Kidney (tissue), 14 donors: Measurements from ENCODE around the gene EBF3. TPM values are rescaled to one million over a fixed set of nuclear protein-coding genes. Genes with fewer than 3 reads are reported as not detected.

Source experiments
- DNase-seq, 5 donors: peaks; one replicate each; pipeline ENCODE4 v3.0.0-alpha.2; 2013 to 2020
- FAIRE-seq: peaks from 2 replicates; lab custom pipeline; 2012; peaks lifted over from hg19 to GRCh38; lab: Jason Lieb, UNC
- H3K27ac ChIP-seq, 2 donors: one replicate each; pipeline ENCODE4 v1.7.0; 2013; ENCODE audit warnings: low read depth in 2 of 2, low read length in 2 of 2, inconsistent platforms in 1 of 2
- H3K27me3 ChIP-seq: one replicate; pipeline ENCODE4 v1.7.1; 2013; ENCODE audit warnings: low read length, inconsistent platforms; ENCODE audit not compliant: control insufficient read depth, insufficient read depth
- H3K36me3 ChIP-seq, 3 donors: one replicate each; pipeline versions ENCODE4 v1.7.0 to v1.7.1; 2013; ENCODE audit warnings: low read length in 3 of 3, control low read depth in 1 of 3, inconsistent platforms in 1 of 3; ENCODE audit not compliant: insufficient read depth in 3 of 3, control insufficient read depth in 2 of 3
- H3K4me1 ChIP-seq, 3 donors: one replicate each; pipeline versions ENCODE4 v1.7.0 to v1.7.1; 2013; ENCODE audit warnings: low read length in 3 of 3, inconsistent platforms in 1 of 3, low read depth in 1 of 3; ENCODE audit not compliant: control insufficient read depth in 2 of 3, insufficient read depth in 2 of 3
- H3K4me3 ChIP-seq, 3 donors: one replicate each; pipeline versions ENCODE4 v1.7.0 to v1.8.1; 2013; ENCODE audit warnings: low read length in 3 of 3, control low read depth in 1 of 3, inconsistent platforms in 1 of 3
- H3K9ac ChIP-seq, 3 donors: one replicate each; pipeline versions ENCODE4 v1.7.0 to v1.7.1; 2013; ENCODE audit warnings: low read length in 3 of 3, control low read depth in 1 of 3, inconsistent platforms in 1 of 3
- H3K9me3 ChIP-seq, 3 donors: one replicate each; pipeline versions ENCODE4 v1.7.0 to v1.7.1; 2013; ENCODE audit warnings: low read length in 3 of 3, control low read depth in 1 of 3, inconsistent platforms in 1 of 3; ENCODE audit not compliant: control insufficient read depth in 2 of 3, insufficient read depth in 1 of 3
- intact Hi-C: fragments of 100-400 bp; cut with DNase I; formaldehyde crosslinking; loops from one replicate; pipeline ENCODE4 v1.11.1; 2022
- polyA plus RNA-seq: library from polyadenylated mRNA; stranded (reverse); fragments of 350-450 nt; fragmentation: Illumina TruSeq; extraction: RNeasy Lipid Tissue Mini Kit (QIAGEN cat#74804); gene quantifications from one replicate; pipeline ENCODE4 v1.2.3, GENCODE V29; 2014; ENCODE audit warnings: low read depth, low replicate concordance; ENCODE audit not compliant: insufficient read depth
- total RNA-seq: library from RNA; stranded (reverse); fragmentation: NEBNext Ultra II Directional; extraction: Animal tissue kit (Norgen Biotek cat#: 25700); gene quantifications from one replicate; pipeline ENCODE4 v1.2.1, GENCODE V29; 2021
- TF ChIP-seq, protein P1 (sequence below): IDR thresholded peaks from 3 replicates; pipeline ENCODE4 v1.5.1; 2012; ENCODE audit warnings: mild to moderate bottlenecking, moderate library complexity, borderline replicate concordance; ENCODE audit not compliant: insufficient read depth; ENCODE audit errors: extremely low read depth
- donor health status: control.
- donor health status: control.
- donor health status: control.
- donor health status: control.
- donor health status: control.
- donor health status: DM: yes; HTN: yes; CAD: no.
- donor health status: Normal renal cell carcinoma (clear cell type).

EBF3 gene
- total and polyA plus RNA-seq, 2 donors from 2014 or later, result 0.09 to 0.98 TPM

GRCh38 chr10:129825221-129825620 is 138.9 kb downstream of the EBF3 start:
- no peak overlapping the region for H3K27ac ChIP-seq
- H3K36me3 ChIP-seq, result no peaks in the 10 kb centered on the region
- DNase-seq, result no peak
- H3K9ac ChIP-seq, result no peak overlapping the region
- H3K27me3 ChIP-seq, result no peaks in the 10 kb centered on the region
- intact Hi-C loops, result no loop called here
- TF ChIP-seq, protein P1, sequence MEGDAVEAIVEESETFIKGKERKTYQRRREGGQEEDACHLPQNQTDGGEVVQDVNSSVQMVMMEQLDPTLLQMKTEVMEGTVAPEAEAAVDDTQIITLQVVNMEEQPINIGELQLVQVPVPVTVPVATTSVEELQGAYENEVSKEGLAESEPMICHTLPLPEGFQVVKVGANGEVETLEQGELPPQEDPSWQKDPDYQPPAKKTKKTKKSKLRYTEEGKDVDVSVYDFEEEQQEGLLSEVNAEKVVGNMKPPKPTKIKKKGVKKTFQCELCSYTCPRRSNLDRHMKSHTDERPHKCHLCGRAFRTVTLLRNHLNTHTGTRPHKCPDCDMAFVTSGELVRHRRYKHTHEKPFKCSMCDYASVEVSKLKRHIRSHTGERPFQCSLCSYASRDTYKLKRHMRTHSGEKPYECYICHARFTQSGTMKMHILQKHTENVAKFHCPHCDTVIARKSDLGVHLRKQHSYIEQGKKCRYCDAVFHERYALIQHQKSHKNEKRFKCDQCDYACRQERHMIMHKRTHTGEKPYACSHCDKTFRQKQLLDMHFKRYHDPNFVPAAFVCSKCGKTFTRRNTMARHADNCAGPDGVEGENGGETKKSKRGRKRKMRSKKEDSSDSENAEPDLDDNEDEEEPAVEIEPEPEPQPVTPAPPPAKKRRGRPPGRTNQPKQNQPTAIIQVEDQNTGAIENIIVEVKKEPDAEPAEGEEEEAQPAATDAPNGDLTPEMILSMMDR, result no peak
- H3K9me3 ChIP-seq, result no peaks in the 10 kb centered on the region
- H3K4me3 ChIP-seq, result no peak overlapping the region
- no peaks in the 10 kb centered on the region for H3K4me1 ChIP-seq
- FAIRE-seq, result no peak

- no peak overlapping the region for H3K9ac ChIP-seq
- no peaks in the 10 kb centered on the region for H3K27me3 ChIP-seq
- no peak for DNase-seq
- TF ChIP-seq, protein P1, result no peak
- no peaks in the 10 kb centered on the region for H3K36me3 ChIP-seq
- FAIRE-seq, result no peak
- H3K4me1 ChIP-seq, result peaks cover 0 to 7% (median 2%) of the 10 kb centered on the region in 3 donors
- no peak overlapping the region for H3K27ac ChIP-seq
- no peak overlapping the region for H3K4me3 ChIP-seq
- intact Hi-C loops, result no loop called here
- H3K9me3 ChIP-seq, result no peaks in the 10 kb centered on the region
These were observed 143.6 kb downstream of the EBF3 start for GRCh38 chr10:129820451-129820850.

DNA sequence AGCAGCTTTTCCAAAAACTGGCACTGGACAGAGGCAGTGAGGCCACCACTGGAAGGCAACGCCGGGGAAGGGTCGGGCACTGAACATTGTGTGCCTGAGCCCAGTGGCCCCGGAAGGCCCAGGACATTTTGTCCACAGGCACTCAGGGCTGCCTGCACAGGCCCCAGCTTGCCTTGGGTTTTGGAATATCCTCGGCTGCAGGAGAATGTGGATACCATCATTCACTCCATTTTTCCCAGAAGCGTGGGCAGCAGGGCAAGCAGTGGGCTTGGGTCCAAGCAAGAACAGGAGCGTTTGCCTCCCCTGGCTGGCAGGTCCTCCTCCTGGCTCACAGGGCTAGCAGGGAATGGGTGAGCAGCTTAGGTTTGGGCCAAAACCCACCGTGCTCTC is 147.4 kb downstream of the EBF3 start:
- no peak for FAIRE-seq
- H3K27ac ChIP-seq, result no peak overlapping the region
- H3K9me3 ChIP-seq, result no peaks in the 10 kb centered on the region
- TF ChIP-seq, protein P1, result no peak
- no peak overlapping the region for H3K9ac ChIP-seq
- DNase-seq, result no peak
- H3K36me3 ChIP-seq, result no peaks in the 10 kb centered on the region
- no peak overlapping the region for H3K4me3 ChIP-seq
- peaks cover 0 to 11% (median 6%) of the 10 kb centered on the region in 3 donors for H3K4me1 ChIP-seq
- intact Hi-C loops, result no loop called here
- no peaks in the 10 kb centered on the region for H3K27me3 ChIP-seq

- Histone ChIP-seq H3K36me3 (no peaks in the 10 kb centered on the region), H3K27me3 (no peaks in the 10 kb centered on the region), H3K9ac (no peak overlapping the region), H3K4me1 (peaks cover 0 to 11% (median 6%) of the 10 kb centered on the region in 3 donors), H3K4me3 (no peak overlapping the region), H3K27ac (no peak overlapping the region), H3K9me3 (no peaks in the 10 kb centered on the region)
- DNase-seq (no peak), FAIRE-seq (no peak)
- intact Hi-C loops, result no loop called here
- TF ChIP-seq, protein P1, result no peak
These were observed 148.0 kb downstream of the EBF3 start for GRCh38 chr10:129815898-129816655.
